Measurements from ENCODE around the gene TLE5.

- TF ChIP-seq CREB5 (CRISPR knock-in tag; IDR thresholded peaks at IDR 0.05; ENCODE audit: low read depth) (no peak), ZFP30 (CRISPR knock-in tag; IDR thresholded peaks at IDR 0.05) (no peak)
Measured at GRCh38 chr19:3054972-3055740, 7.1 kb downstream of the TLE5 start.

Measured in SK-N-SH treated with all-trans-retinoic acid at 6 μM for 48 hours (cell line).